Ascending aorta (tissue), 2 donors: Measurements from ENCODE around the gene CGB7. TPM values are rescaled to one million over a fixed set of nuclear protein-coding genes. Genes with fewer than 3 reads are reported as not detected.

Experiments used
- DNase-seq, 2 donors: peaks; one replicate each; pipeline ENCODE4 v3.0.0-alpha.2; 2019; ENCODE audit warnings: low spot score in 2 of 2
- H3K27ac ChIP-seq, 2 donors: fragments of 200-600 bp; sonication (generic); one replicate each; pipeline ENCODE4 v1.5.1; 2016 to 2017; ENCODE audit warnings: mild to moderate bottlenecking in 1 of 2
- H3K27me3 ChIP-seq: fragments of 200-600 bp; sonication (generic); one replicate; pipeline ENCODE4 v1.5.1; 2017
- H3K36me3 ChIP-seq, 2 donors: fragments of 200-600 bp; sonication (generic); one replicate each; pipeline ENCODE4 v1.5.1; 2016
- H3K4me1 ChIP-seq, 2 donors: fragments of 200-600 bp; sonication (generic); one replicate each; pipeline ENCODE4 v1.5.1; 2016 to 2017; ENCODE audit warnings: mild to moderate bottlenecking in 1 of 2
- H3K4me3 ChIP-seq, 2 donors: fragments of 200-600 bp; sonication (generic); one replicate each; pipeline ENCODE4 v1.5.1; 2016 to 2017; ENCODE audit warnings: mild to moderate bottlenecking in 1 of 2
- H3K9me3 ChIP-seq, 2 donors: fragments of 200-600 bp; sonication (generic); one replicate each; pipeline ENCODE4 v1.5.1; 2016
- CTCF ChIP-seq, 3 experiments: fragments of 200-600 bp in 2 of 3; fragments of 450-650 bp in 1 of 3; sonication (generic) in 2 of 3; IDR thresholded peaks; one replicate each; pipeline ENCODE4 v1.5.1; 2016 to 2019; ENCODE audit warnings: antibody characterized with exemption in 3 of 3, mild to moderate bottlenecking in 1 of 3, moderate library complexity in 1 of 3
- intact Hi-C: fragments of 100-400 bp; cut with DNase I; formaldehyde crosslinking; loops from one replicate; pipeline ENCODE4 v1.15.1; 2023
- total RNA-seq: library from RNA; depleted of rRNA; stranded (reverse); fragments of >200 nt; gene quantifications from one replicate; pipeline ENCODE4 v1.1.0, GENCODE V29; 2016

The CGB7 gene
- total RNA-seq, 1 donor from 2014 or later = 10.2 TPM

- Histone ChIP-seq H3K4me1 (peaks cover 4 to 9% of the 10 kb centered on the region in 2 donors), H3K27me3 (no peaks in the 10 kb centered on the region), H3K27ac (no peak overlapping the region), H3K9me3 (no peaks in the 10 kb centered on the region), H3K4me3 (no peak overlapping the region), H3K36me3 (peaks cover 43 to 84% of the 10 kb centered on the region in 2 donors)
- intact Hi-C loops = no loop called here
- no peak for DNase-seq
- TF ChIP-seq CTCF (IDR thresholded peaks at IDR 0.05) = no peak
These were observed 34.0 kb upstream of the CGB7 start for GRCh38 chr19:49091391-49092038.

GRCh38 chr19:49086296-49086695, 28.7 kb upstream of the CGB7 start:
- peaks cover 18 to 33% of the 10 kb centered on the region in 2 donors for H3K36me3 ChIP-seq
- H3K4me3 ChIP-seq = peak overlapping the region; percentile 78 to 84
- intact Hi-C loops = no loop called here
- no peaks in the 10 kb centered on the region for H3K27me3 ChIP-seq
- peaks cover 9 to 16% of the 10 kb centered on the region in 2 donors for H3K4me1 ChIP-seq
- no peaks in the 10 kb centered on the region for H3K9me3 ChIP-seq
- DNase-seq = no peak
- no peak for TF ChIP-seq CTCF (IDR thresholded peaks at IDR 0.05)
- no peak overlapping the region for H3K27ac ChIP-seq

DNA sequence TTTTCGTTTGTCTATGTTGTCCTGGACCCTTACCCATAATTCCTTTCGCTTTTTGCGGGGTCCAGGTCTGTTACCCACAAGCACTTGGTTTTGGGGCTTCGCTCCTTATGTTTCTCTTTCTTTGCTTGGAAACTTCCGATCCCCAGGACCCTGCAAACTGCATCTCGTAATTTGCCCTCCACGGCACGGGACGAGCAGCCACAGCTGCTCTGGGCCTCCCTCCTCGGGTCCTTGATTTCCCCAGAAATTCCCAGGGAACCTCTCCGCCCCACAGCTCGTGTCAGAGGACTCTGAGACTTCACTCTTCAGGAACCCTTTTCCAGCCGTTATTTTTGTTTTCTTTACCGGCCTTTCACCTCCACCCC, 28.3 kb upstream of the CGB7 start:
- H3K9me3 ChIP-seq = no peaks in the 10 kb centered on the region
- intact Hi-C loops = loop anchor here (1.0 kb wide), 1 partner anchor 93 kb away; the partner anchor contains the start of genes GYS1 and RUVBL2
- peak overlapping the region; percentile 81 to 83 for H3K27ac ChIP-seq
- DNase-seq = no peak
- H3K36me3 ChIP-seq = peaks cover 16 to 29% of the 10 kb centered on the region in 2 donors
- H3K27me3 ChIP-seq = no peaks in the 10 kb centered on the region
- TF ChIP-seq CTCF (IDR thresholded peaks at IDR 0.05) = no peak
- H3K4me3 ChIP-seq = peak overlapping the region; percentile 78 to 84
- peaks cover 9 to 16% of the 10 kb centered on the region in 2 donors for H3K4me1 ChIP-seq

DNA sequence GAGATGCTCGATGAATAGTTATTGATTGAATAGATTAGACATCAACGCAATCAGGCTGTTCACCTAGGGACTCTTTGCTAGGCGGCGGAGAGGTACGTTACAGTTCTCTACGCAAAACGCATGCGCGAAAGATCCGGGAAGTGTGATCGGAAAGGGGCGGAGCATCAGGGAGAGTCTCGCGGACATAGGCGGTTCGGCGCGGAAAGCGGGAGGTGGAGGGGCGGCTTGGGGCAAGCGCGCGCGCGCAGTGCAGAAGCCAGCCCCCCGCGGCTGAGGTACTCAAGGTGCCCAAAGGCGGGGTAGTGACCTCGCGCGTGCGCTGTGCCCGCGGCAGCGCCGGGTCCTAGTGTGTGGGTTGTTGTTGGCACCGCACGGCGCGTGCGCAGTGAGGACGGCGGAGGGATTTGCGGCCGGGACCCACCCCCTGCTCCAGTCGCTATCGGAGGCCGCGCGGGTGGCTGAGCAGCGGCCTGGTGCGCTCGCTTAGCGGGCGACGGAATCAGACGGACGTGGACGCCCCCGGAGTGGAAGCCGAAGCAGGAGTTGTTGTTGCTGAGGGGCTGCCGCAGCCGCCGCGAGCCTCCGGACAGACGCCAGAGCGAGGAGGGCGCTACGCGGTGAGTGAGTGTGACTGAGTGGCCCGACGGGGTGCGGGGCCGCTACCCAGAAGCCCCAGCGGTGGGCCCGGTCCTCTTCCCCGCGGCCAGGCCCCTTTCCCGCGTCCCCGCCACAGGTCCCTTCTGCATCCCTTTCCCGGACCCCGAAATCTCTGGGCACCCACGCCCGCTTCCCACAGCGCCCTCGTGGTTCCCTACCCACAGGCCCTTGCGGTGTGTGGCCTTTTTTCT, 27.7 kb upstream of the CGB7 start, which contains the start of gene SNRNP70:
Gene SNRNP70 (plus strand): TSS at position 432 of the 848 bp plus-strand sequence. CDS start 964 bp downstream, outside the sequence.
- Histone ChIP-seq H3K27ac (peak within 1 kb of the TSS; percentile 81 to 83), H3K9me3 (no peaks in the 10 kb centered on the region), H3K36me3 (peaks cover 9 to 23% of the 10 kb centered on the region in 2 donors), H3K4me3 (peak within 1 kb of the TSS; percentile 78 to 84), H3K27me3 (no peaks in the 10 kb centered on the region), H3K4me1 (peaks cover 9 to 16% of the 10 kb centered on the region in 2 donors)
- TF ChIP-seq CTCF (IDR thresholded peaks at IDR 0.05) = no peak
- intact Hi-C loops = loop anchor here (1.0 kb wide), 1 partner anchor 92 kb away; the partner anchor contains the start of genes GYS1 and RUVBL2
- peak; percentile 97 to 100 for DNase-seq

DNA sequence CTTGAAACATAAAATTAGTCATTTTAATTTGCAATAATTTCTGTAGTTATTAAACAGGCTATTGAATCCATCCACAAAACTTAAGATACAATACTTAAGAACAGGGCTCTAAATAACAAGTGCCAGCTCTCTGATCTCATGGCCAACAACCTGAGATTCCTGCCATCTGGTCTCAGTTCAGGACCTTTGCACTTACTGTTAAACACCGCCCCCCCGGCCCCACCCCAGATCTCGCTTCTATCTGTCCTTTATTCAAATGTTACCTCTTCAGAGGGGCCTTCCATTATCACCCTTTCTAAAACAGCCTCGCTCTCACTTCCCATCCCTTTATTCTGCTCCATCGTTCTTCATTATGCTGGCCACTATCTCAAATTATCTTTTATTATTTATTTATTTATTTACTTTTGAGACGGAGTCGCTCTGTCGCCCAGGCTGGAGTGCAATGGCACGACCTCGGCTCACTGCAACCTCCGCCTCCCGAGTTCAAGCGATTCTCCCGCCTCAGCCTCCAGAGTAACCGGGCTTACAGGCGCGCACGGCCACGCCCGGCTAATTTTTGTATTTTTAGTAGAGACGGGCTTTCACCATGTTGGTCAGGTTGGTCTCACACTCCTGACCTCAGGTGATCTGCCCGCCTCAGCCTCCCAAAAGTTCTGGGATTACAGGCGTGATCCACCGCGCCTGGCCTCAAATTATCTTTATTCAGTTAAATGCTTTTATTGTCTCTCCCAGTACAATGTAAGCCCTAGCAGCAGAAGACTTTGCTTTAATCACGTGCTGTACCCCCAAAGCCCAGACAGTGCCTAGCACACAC, 26.9 kb upstream of the CGB7 start:
- H3K27me3 ChIP-seq = no peaks in the 10 kb centered on the region
- peak overlapping the region; percentile 78 to 84 for H3K4me3 ChIP-seq
- intact Hi-C loops = loop anchor here (1.0 kb wide), 1 partner anchor 91 kb away; the partner anchor contains the start of genes GYS1 and RUVBL2
- H3K4me1 ChIP-seq = peaks cover 9 to 16% of the 10 kb centered on the region in 2 donors
- TF ChIP-seq CTCF (IDR thresholded peaks at IDR 0.05) = no peak
- peaks cover 3 to 17% of the 10 kb centered on the region in 2 donors for H3K36me3 ChIP-seq
- no peaks in the 10 kb centered on the region for H3K9me3 ChIP-seq
- H3K27ac ChIP-seq = peak overlapping the region; percentile 62 to 83
- no peak for DNase-seq
